NCI-H82 (cell line): ENCODE measurements around the gene GHR.

ENCODE experiments used
- DNase-seq: peaks from one replicate; lab custom pipeline; 2025; lab: John Stamatoyannopoulos, UW

The GHR gene

GRCh38 chr5:42516282-42517042, 93.2 kb downstream of the GHR start:
- DNase-seq, result no peak

DNA sequence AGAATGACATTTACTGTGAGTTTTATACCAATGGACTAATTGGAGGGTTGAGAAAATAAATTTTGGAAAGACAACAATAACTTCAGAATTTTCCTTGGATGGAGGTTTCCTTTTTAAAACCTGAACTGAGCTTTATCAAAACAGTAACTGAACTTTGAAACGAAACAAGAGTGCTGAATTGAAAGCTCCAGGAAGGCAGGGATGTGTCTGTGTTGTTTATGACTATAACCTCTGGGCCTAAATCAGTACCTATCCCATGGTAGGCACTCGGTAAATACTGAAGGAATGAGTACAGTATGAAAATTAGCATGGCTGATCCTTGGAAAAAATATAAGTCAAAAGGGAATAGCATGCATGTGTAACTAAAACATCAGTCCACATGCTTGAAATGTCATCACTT, 93.9 kb downstream of the GHR start:
- no peak for DNase-seq

DNA sequence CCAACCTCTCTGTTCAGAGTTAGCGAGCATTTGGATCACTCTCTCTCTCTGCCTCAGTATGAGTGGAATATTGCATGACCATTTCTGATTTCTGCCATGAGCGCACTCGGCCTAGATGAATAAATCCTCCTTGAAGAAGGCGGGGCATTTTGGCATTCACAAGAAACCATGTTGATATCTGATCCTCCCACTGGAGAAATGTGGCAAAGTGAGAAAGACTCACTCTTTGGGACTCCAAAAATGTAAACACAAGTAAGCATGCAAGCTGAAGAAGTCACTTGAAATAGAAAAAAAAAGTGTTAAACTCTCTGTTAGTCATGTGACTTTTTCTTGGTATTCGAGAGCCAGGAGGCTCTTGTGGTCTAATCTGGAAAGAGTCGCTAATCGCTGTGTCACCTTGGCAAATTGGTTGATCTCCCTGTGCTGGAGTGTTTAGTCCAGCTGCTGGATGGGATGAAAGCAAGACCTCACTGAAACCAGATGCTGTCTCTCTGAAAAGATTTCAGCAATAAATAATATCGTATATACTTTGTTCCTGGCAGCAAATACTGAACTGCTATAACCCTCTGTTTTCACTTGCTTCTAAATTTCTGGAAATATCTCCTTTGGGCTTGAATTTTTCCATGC, 95.5 kb downstream of the GHR start:
- no peak for DNase-seq

- no peak for DNase-seq
Observed at GRCh38 chr5:42520203-42520602, 97.0 kb downstream of the GHR start.

DNA sequence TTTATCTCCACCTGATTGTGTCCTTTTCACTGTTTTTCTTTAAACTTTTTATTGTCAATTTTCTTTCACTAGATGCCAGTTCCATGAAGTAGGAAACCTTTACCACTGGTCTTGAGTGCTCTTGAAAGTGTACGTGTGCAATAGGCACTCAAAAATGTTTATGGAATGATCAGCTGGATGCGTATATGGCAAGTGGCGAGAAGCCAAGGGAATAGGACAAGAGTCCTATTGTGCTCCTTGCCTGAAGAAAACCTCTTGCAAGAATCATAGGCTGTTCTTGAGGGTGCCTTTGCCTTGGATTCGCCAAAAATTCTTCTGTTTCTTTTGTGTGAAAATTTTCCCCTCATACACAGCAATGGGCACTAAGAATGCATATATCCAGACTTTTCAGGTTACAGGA, 97.7 kb downstream of the GHR start:
- DNase-seq, result no peak

DNA sequence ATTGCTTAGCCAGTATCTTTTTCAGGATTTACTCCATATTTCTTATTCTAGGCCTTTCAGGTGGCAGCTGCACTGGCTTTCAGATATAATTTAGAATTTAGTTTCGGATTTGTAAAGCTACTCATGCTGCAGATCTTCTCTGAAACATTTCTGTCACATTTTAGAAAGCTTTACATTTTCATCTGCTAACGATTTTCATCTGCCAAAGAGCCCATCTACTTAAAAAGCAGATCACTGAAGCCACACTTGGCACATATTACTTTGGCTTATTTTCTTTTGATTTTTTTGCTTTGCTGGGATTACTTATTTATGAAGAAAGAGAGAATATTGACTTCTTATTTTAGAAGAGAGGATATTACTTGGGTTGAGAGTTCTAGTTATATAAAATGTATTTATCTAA, 98.2 kb downstream of the GHR start:
- DNase-seq, result no peak

DNA sequence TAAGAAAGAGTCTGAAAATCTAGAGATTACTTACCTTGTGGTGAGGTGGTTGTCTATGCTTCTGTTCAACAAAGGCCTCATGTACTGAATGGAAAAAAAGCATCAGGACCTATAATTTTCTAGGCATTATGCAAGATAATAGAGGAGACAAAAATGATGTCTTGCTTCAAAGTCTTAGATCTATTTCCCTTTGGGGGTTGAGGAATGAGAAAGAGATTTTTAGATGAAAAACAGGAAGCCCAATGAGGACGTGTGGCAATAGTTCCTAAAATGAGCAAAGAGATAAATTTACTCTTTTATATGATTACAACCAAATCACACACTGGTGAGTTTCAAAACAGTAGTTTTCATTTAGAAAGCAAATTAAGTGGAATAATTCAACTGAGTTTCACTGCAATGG, 99.5 kb downstream of the GHR start:
- no peak for DNase-seq

- DNase-seq, result no peak
Observed at GRCh38 chr5:42526179-42526578, 102.9 kb downstream of the GHR start.

GRCh38 chr5:42531611-42532010, 108.4 kb downstream of the GHR start:
- DNase-seq, result no peak

DNA sequence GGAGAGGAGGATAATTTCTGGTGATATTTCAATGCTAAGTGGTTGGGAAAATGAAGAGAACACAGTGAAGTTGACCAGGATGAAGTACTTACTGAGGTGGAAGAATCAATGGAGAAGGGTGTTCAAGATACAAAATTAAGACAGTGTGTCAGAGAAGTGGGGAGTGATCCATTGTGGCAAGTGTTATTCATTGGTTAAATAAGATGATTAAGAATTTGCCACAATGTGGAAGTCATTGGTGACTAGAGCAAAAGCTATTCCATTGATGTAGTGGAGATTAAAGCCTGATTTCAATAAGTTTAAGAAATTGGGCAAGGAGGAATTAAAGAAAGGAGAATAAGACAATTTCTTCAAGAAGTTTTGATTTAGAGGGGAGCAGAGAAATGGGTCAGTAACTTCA, 118.9 kb downstream of the GHR start:
- DNase-seq, result no peak

GRCh38 chr5:42543774-42544173, 120.5 kb downstream of the GHR start:
- DNase-seq, result no peak

GRCh38 chr5:42545038-42545437, 121.8 kb downstream of the GHR start:
- no peak for DNase-seq

DNA sequence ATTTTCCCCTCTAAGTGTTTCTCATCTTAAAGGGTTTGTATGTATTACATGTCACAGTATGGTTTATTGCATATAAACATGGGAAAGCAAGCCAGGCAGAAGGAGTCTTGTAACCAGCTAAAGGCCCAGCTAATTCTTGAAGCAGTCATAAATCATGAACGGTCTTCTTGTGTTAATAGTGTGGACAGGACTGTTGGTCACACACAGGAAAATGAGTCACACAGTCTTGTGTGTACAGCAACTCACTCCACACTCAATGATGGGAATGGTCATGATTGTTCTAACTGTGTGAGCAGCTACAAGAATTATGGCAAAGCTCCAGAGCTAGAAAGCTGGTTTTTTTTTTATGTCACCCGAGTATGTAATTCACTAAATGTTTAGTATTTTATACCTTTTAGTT, 123.9 kb downstream of the GHR start:
- no peak for DNase-seq

GRCh38 chr5:42547894-42548293, 124.7 kb downstream of the GHR start:
- no peak for DNase-seq

- DNase-seq, result no peak
Observed at GRCh38 chr5:42552597-42552996, 129.4 kb downstream of the GHR start.

GRCh38 chr5:42553461-42553860, 130.2 kb downstream of the GHR start:
- DNase-seq, result peak; percentile 13

DNA sequence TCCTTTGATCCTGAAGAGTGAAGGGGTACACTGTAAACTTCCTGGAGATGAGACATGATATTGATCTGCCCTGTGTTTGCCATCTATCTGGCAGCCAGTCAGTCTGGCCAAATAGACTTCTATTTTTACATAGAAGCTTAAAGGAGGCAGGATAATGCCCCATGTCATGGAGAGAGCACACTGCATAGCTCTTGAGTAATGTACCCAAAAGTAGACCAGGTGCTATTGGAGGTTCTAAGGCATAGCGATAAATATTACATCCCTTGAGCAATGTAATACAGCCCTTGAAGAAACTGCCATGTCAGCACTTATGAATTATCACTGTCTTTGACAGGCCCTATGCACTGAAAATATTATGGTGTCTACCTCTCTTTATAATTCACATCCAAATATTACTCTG, 131.8 kb downstream of the GHR start:
- no peak for DNase-seq

GRCh38 chr5:42555797-42556196, 132.6 kb downstream of the GHR start:
- no peak for DNase-seq

GRCh38 chr5:42557689-42558088, 134.4 kb downstream of the GHR start:
- DNase-seq, result no peak

DNA sequence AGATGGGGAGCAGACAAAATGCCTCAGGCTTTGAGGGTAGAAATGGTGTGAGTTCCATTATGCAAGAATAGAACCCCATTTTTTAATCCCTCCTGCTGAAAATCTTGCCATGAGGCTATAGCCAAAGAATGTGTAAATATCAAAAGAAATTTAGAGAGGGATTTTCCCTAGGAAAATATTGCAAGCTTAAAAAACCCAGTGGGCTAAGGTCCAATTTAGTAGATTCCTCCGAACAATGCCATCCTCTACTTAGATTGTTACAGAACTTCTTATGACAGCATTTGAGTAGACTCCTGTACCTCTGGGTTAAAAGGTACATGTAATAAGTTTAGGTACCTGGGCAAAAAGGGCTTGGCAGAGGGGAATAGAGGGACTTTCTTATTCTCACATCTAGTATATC, 138.4 kb downstream of the GHR start:
- no peak for DNase-seq

DNA sequence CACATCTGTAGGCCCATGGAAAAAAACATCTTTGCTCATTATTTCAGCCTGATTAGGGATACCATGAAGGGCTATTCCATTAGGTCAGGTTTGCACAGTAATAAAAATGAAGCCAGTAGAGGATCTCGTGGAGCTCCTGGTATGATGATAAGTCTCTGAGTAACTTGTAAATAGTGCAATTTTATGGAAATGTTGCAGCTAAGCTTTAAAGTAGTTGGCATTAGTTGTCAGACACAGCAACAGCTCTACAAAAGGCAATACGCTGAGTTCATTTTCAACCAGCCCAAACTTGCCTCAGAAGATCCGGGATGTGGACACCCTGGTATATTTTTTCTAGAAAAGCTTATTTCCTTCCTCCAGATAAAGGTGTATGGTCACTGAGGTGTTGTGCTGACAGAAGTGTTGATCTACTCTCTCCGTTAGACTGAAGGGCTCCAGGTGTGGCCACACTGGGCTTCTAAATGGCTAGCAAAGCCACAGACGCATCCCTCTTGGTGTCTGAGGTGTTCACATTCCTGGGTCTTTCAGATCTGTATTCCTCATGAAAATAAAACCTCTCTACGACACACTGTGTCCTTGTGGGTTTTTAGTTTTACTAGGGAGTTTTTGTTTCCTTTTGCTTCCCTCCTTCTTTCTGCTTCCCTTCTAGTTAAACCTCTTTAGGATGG, 141.6 kb downstream of the GHR start:
- DNase-seq, result no peak

- DNase-seq, result no peak
Observed at GRCh38 chr5:42566652-42567295, 143.5 kb downstream of the GHR start.

- no peak for DNase-seq
Observed at GRCh38 chr5:42569325-42569724, 146.1 kb downstream of the GHR start.
